B cell (primary cell): ENCODE results near the gene ATRNL1. TPM values are rescaled to one million over a fixed set of nuclear protein-coding genes. Genes with fewer than 3 reads are reported as not detected.

Source experiments
- ATAC-seq: fragments of 200-7000 bp; cut with Tn5 transposase; one replicate; pipeline ENCODE4 v1.10.0; 2021; ENCODE audit warnings: low read depth, mild to moderate bottlenecking, moderate number of reproducible peaks, moderate library complexity
- CTCF ChIA-PET: fragments of 350-600 bp; sonication (Branson Sonifier 250); formaldehyde crosslinking; loops from one replicate; lab custom pipeline; 2021; ENCODE audit warnings: antibody characterized with exemption, inconsistent platforms; lab: Charles Lee
- POLR2A ChIA-PET: fragments of 350-600 bp; sonication (Branson Sonifier 250); formaldehyde crosslinking; loops from one replicate; lab custom pipeline; 2021; ENCODE audit warnings: antibody characterized with exemption; lab: Charles Lee
- DNase-seq: peaks from one replicate; pipeline ENCODE4 v3.0.0; 2013
- H2AFZ ChIP-seq: 2 replicates; pipeline ENCODE4 v1.6.1; 2012; ENCODE audit warnings: mild to moderate bottlenecking, low read depth, low read length; ENCODE audit not compliant: insufficient read depth, poor library complexity, severe bottlenecking
- H3K27ac ChIP-seq, 2 donors: 1 replicate in 1 of 2; 2 replicates in 1 of 2; pipeline ENCODE4 v1.5.1; 2012 to 2013; ENCODE audit warnings: low read length in 2 of 2, mild to moderate bottlenecking in 2 of 2, moderate library complexity in 1 of 2
- H3K27me3 ChIP-seq, 4 experiments: fragments of 200-600 bp in 1 of 4; sonication (generic) in 1 of 4; replicated peaks in 1 of 4; 1 replicate in 2 of 4; 2 replicates in 2 of 4; pipeline versions ENCODE4 v1.6.1 to v1.7.0; 2013 to 2016; ENCODE audit warnings: low read length in 3 of 4, mild to moderate bottlenecking in 2 of 4, mixed read lengths in 1 of 4, moderate library complexity in 1 of 4; ENCODE audit not compliant: insufficient read depth in 4 of 4, control insufficient read depth in 3 of 4; ENCODE audit errors: control extremely low read depth in 1 of 4
- H3K36me3 ChIP-seq, 2 experiments: replicated peaks in 1 of 2; 1 replicate in 1 of 2; 2 replicates in 1 of 2; pipeline versions ENCODE4 v1.6.1 to v1.7.1; 2013; ENCODE audit warnings: low read length in 1 of 2; ENCODE audit not compliant: insufficient read depth in 2 of 2, control insufficient read depth in 1 of 2; ENCODE audit errors: control extremely low read depth in 1 of 2, extremely low read depth in 1 of 2
- H3K4me1 ChIP-seq, 2 donors: fragments of 200-600 bp in 1 of 2; sonication (generic) in 1 of 2; 1 replicate in 1 of 2; 2 replicates in 1 of 2; pipeline versions ENCODE4 v1.5.1 to v1.6.1; 2013 to 2017; ENCODE audit warnings: low read length in 2 of 2; ENCODE audit not compliant: control insufficient read depth in 2 of 2, insufficient read depth in 2 of 2
- H3K4me2 ChIP-seq: replicated peaks from 2 replicates; pipeline ENCODE3; 2012; ENCODE audit warnings: mild to moderate bottlenecking, low read depth, low read length; ENCODE audit not compliant: poor library complexity, severe bottlenecking
- H3K4me3 ChIP-seq, 5 experiments: fragments of 200-600 bp in 1 of 5; sonication (generic) in 1 of 5; 1 replicate in 3 of 5; 2 replicates in 2 of 5; pipeline versions ENCODE4 v1.5.1 to v1.7.0; 2011 to 2016; ENCODE audit warnings: low read length in 4 of 5, mild to moderate bottlenecking in 4 of 5, low read depth in 2 of 5, control low read depth in 1 of 5, moderate library complexity in 1 of 5; ENCODE audit not compliant: insufficient read depth in 1 of 5; ENCODE audit errors: control extremely low read depth in 1 of 5, extremely low read depth in 1 of 5
- H3K79me2 ChIP-seq: fragments of 200-600 bp; sonication (generic); one replicate; pipeline ENCODE4 v1.6.0; 2016; ENCODE audit warnings: low read length; ENCODE audit not compliant: control insufficient read depth, insufficient read depth
- H3K9ac ChIP-seq: fragments of 200-600 bp; sonication (generic); 2 replicates; pipeline ENCODE4 v1.6.1; 2017; ENCODE audit warnings: mild to moderate bottlenecking, low read length, moderate library complexity
- H3K9me3 ChIP-seq, 3 donors: one replicate each; pipeline versions ENCODE4 v1.6.1 to v1.7.1; 2013; ENCODE audit warnings: low read length in 2 of 3; ENCODE audit not compliant: control insufficient read depth in 2 of 3, insufficient read depth in 1 of 3; ENCODE audit errors: control extremely low read depth in 1 of 3
- H4K20me1 ChIP-seq: 2 replicates; pipeline ENCODE4 v1.6.0; 2012; ENCODE audit warnings: mild to moderate bottlenecking, low read length; ENCODE audit not compliant: insufficient read depth, control insufficient read depth, poor library complexity, severe bottlenecking
- H3K27ac Mint-ChIP-seq: one replicate; pipeline ENCODE4 v1.8.0; 2021; ENCODE audit warnings: mixed read lengths
- H3K27me3 Mint-ChIP-seq: one replicate; pipeline ENCODE4 v1.8.0; 2021; ENCODE audit warnings: mixed read lengths
- H3K4me1 Mint-ChIP-seq: one replicate; pipeline ENCODE4 v1.8.0; 2021; ENCODE audit warnings: mixed read lengths
- H3K4me3 Mint-ChIP-seq: one replicate; pipeline ENCODE4 v1.8.0; 2021; ENCODE audit warnings: mixed read lengths
- H3K9me3 Mint-ChIP-seq: one replicate; pipeline ENCODE4 v1.8.0; 2022; ENCODE audit warnings: mixed read lengths; ENCODE audit not compliant: insufficient read depth
- CTCF ChIP-seq: fragments of 200-600 bp; IDR thresholded peaks from one replicate; pipeline ENCODE4 v1.8.0; 2022; ENCODE audit warnings: antibody characterized with exemption, mild to moderate bottlenecking
- EZH2 ChIP-seq: IDR thresholded peaks from 2 replicates; pipeline ENCODE4 v1.6.1; 2012; ENCODE audit warnings: borderline replicate concordance, low read depth, mild to moderate bottlenecking, moderate library complexity, low read length; ENCODE audit not compliant: insufficient read depth, poor library complexity, severe bottlenecking
- WGBS: methylation state at CpG from one replicate; pipeline ENCODE4 v1.1.5; 2013; ENCODE audit warnings: missing lambda C conversion rate; ENCODE audit not compliant: insufficient coverage; 5-methylcytosine and 5-hydroxymethylcytosine counted together
- intact Hi-C: fragments of 100-400 bp; cut with micrococcal nuclease; formaldehyde crosslinking; loops from one replicate; pipeline ENCODE4 v1.10.0; 2022
- polyA plus RNA-seq: library from polyadenylated mRNA; depleted of rRNA; stranded (reverse); fragments of >200 nt; gene quantifications from 2 replicates; pipeline ENCODE4 v1.2.3, GENCODE V29; 2012
- total RNA-seq, 2 donors: library from RNA; stranded (reverse); fragments of 120-200 nt in 1 of 2; gene quantifications; 1 replicate in 1 of 2; 2 replicates in 1 of 2; pipeline versions ENCODE4 v1.2.3 to v1.2.4, GENCODE V29; 2013 to 2022

ATRNL1 gene
- total and polyA plus RNA-seq, 2 donors (not counting 1 experiment from before 2014, with no cell fraction given) = 0.24 to 2.2 TPM

- H3K4me1 Mint-ChIP-seq = no peaks in the 10 kb centered on the region
- no peak for DNase-seq
- H3K27me3 ChIP-seq = no peaks in the 10 kb centered on the region
- ATAC-seq = no peak
- H2AFZ ChIP-seq = no peak overlapping the region
- H3K27ac ChIP-seq = no peak overlapping the region
- H3K4me3 Mint-ChIP-seq = no peak overlapping the region
- no peaks in the 10 kb centered on the region for H3K36me3 ChIP-seq
- no peaks in the 10 kb centered on the region for H3K79me2 ChIP-seq
- POLR2A ChIA-PET = no interaction called here
- H4K20me1 ChIP-seq = no peaks in the 10 kb centered on the region
- H3K4me2 ChIP-seq = no peak overlapping the region
- CTCF ChIA-PET = no interaction called here
- no peak for TF ChIP-seq EZH2
- TF ChIP-seq CTCF = no peak
- H3K9me3 Mint-ChIP-seq = peaks cover 3% of the 10 kb centered on the region
- no peaks in the 10 kb centered on the region for H3K27me3 Mint-ChIP-seq
- WGBS = 40% methylated on average over 1 of the region's 3 CpGs
- no peak overlapping the region for H3K27ac Mint-ChIP-seq
- H3K9ac ChIP-seq = no peak overlapping the region
- no peak overlapping the region for H3K4me3 ChIP-seq
- H3K4me1 ChIP-seq = no peaks in the 10 kb centered on the region
- intact Hi-C loops = no loop called here
- H3K9me3 ChIP-seq = no peaks in the 10 kb centered on the region
Measured at GRCh38 chr10:115219203-115219602, 126.0 kb downstream of the ATRNL1 start.

- ATAC-seq (no peak), DNase-seq (no peak)
- no peak overlapping the region for H2AFZ ChIP-seq
- Mint-ChIP-seq H3K4me3 (no peak overlapping the region), H3K9me3 (peaks cover 3% of the 10 kb centered on the region), H3K27me3 (no peaks in the 10 kb centered on the region), H3K4me1 (no peaks in the 10 kb centered on the region), H3K27ac (no peak overlapping the region)
- no peak overlapping the region for H3K9ac ChIP-seq
- no peaks in the 10 kb centered on the region for H3K4me1 ChIP-seq
- intact Hi-C loops = no loop called here
- no peak overlapping the region for H3K4me3 ChIP-seq
- H3K79me2 ChIP-seq = no peaks in the 10 kb centered on the region
- CTCF ChIA-PET = no interaction called here
- no peak overlapping the region for H3K4me2 ChIP-seq
- no peaks in the 10 kb centered on the region for H3K9me3 ChIP-seq
- no peaks in the 10 kb centered on the region for H4K20me1 ChIP-seq
- TF ChIP-seq CTCF = no peak
- TF ChIP-seq EZH2 = no peak
- no peak overlapping the region for H3K27ac ChIP-seq
- H3K36me3 ChIP-seq = no peaks in the 10 kb centered on the region
- H3K27me3 ChIP-seq = no peaks in the 10 kb centered on the region
- POLR2A ChIA-PET = no interaction called here
Measured at GRCh38 chr10:115222039-115222438, 128.9 kb downstream of the ATRNL1 start.
